Mammary epithelial cell (primary cell): ENCODE results near the gene GPR42.

Experiments used
- EZH2 ChIP-seq: IDR thresholded peaks from 2 replicates; pipeline ENCODE4 v1.6.1; 2012; ENCODE audit warnings: low read length, inconsistent platforms, borderline replicate concordance
- TF ChIP-seq, protein P1 (sequence below), 2 donors: IDR thresholded peaks in 1 of 2; conservative IDR thresholded peaks in 1 of 2; 2 replicates each; pipeline ENCODE4 v1.5.1; 2011 to 2012; ENCODE audit warnings: inconsistent platforms in 2 of 2, low read length in 2 of 2, mild to moderate bottlenecking in 2 of 2, control low read depth in 1 of 2, low read depth in 1 of 2; ENCODE audit not compliant: insufficient read depth in 1 of 2; ENCODE audit errors: extremely low read depth in 1 of 2

DNA sequence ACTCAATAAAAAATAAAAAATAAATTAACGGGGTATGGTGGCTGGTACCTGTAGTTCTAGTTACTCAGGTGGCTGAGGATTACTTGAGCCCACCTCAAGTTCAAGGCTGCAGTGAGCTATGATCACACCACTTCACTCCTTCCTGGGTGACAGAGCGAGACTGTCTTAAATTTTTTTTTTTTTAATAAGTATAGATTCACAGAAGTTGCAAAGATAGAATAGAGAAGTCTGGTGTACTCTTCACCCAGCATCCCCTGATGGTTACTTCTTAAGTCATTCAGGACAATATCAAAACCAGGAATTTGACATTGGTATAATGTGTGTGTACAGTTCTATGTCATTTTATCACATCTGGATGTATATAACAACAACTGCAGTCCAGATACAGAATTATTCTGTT lies 49.6 kb upstream of the GPR42 start:
- TF ChIP-seq, protein P1, sequence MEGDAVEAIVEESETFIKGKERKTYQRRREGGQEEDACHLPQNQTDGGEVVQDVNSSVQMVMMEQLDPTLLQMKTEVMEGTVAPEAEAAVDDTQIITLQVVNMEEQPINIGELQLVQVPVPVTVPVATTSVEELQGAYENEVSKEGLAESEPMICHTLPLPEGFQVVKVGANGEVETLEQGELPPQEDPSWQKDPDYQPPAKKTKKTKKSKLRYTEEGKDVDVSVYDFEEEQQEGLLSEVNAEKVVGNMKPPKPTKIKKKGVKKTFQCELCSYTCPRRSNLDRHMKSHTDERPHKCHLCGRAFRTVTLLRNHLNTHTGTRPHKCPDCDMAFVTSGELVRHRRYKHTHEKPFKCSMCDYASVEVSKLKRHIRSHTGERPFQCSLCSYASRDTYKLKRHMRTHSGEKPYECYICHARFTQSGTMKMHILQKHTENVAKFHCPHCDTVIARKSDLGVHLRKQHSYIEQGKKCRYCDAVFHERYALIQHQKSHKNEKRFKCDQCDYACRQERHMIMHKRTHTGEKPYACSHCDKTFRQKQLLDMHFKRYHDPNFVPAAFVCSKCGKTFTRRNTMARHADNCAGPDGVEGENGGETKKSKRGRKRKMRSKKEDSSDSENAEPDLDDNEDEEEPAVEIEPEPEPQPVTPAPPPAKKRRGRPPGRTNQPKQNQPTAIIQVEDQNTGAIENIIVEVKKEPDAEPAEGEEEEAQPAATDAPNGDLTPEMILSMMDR (conservative IDR thresholded peaks at IDR 0.05 in 1 of 2, IDR thresholded peaks at IDR 0.05 in 1 of 2; ENCODE audit: extremely low read depth in 1 of 2, insufficient read depth in 1 of 2, low read depth in 1 of 2, low read length in 2 of 2), result no peak
- TF ChIP-seq EZH2, result no peak
